GM19099 (cell line): ENCODE results near the gene AIDA.

Experiments
- POLR2A ChIP-seq: IDR thresholded peaks from 3 replicates; pipeline ENCODE4 v1.6.1; 2011; ENCODE audit warnings: low read depth; ENCODE audit not compliant: insufficient read length; ENCODE audit errors: extremely low read depth

The AIDA gene

GRCh38 chr1:222631611-222632208, 80.6 kb downstream of the AIDA start:
- no peak for TF ChIP-seq POLR2A

GRCh38 chr1:222629921-222630535, 82.3 kb downstream of the AIDA start:
- no peak for TF ChIP-seq POLR2A

- TF ChIP-seq POLR2A: no peak
Measured at GRCh38 chr1:222627232-222627631, 85.1 kb downstream of the AIDA start.

GRCh38 chr1:222624214-222624613, 88.1 kb downstream of the AIDA start:
- no peak for TF ChIP-seq POLR2A

GRCh38 chr1:222623458-222623857, 88.8 kb downstream of the AIDA start:
- TF ChIP-seq POLR2A: no peak

- TF ChIP-seq POLR2A: no peak
Measured at GRCh38 chr1:222622765-222623164, 89.5 kb downstream of the AIDA start.

GRCh38 chr1:222620566-222620965, 91.7 kb downstream of the AIDA start:
- TF ChIP-seq POLR2A: no peak

- no peak for TF ChIP-seq POLR2A
Measured at GRCh38 chr1:222618880-222619596, 93.3 kb downstream of the AIDA start.
